Naive thymus-derived CD4-positive, alpha-beta T cell (primary cell): ENCODE measurements around the gene C19orf18. TPM values are rescaled to one million over a fixed set of nuclear protein-coding genes. Genes with fewer than 3 reads are reported as not detected.
"Not testable (repeated sequence)": the region's sequence is repeated elsewhere in the genome, so short reads cannot be mapped to it uniquely, and the experiment has no call there.

Experiments used
- ATAC-seq: fragments of 150-1000 bp; cut with Tn5 transposase; 2 replicates; pipeline ENCODE4 v1.10.0; 2021; ENCODE audit warnings: mild to moderate bottlenecking, moderate library complexity
- CTCF ChIA-PET: fragments of 350-600 bp; sonication (Branson Sonifier 250); formaldehyde crosslinking; loops from one replicate; lab custom pipeline; 2021; ENCODE audit warnings: antibody characterized with exemption; lab: Charles Lee
- POLR2A ChIA-PET: fragments of 350-600 bp; sonication (Branson Sonifier 250); formaldehyde crosslinking; loops from one replicate; lab custom pipeline; 2021; ENCODE audit warnings: antibody characterized with exemption, inconsistent platforms; lab: Charles Lee
- DNase-seq, 9 donors: peaks; one replicate each; pipeline versions ENCODE4 v3.0.0 to v3.0.0-alpha.2; 2020 to 2022; ENCODE audit warnings: mixed read lengths in 1 of 9
- H3K27ac ChIP-seq: one replicate; pipeline ENCODE4 v1.7.0; 2013; ENCODE audit warnings: mild to moderate bottlenecking, low read depth, low read length, moderate library complexity
- H3K27me3 ChIP-seq, 2 donors: one replicate each; pipeline ENCODE4 v1.7.0; 2013; ENCODE audit warnings: low read length in 2 of 2, mild to moderate bottlenecking in 2 of 2, moderate library complexity in 2 of 2; ENCODE audit not compliant: control insufficient read depth in 2 of 2, insufficient read depth in 2 of 2
- H3K36me3 ChIP-seq, 3 experiments: 1 replicate in 2 of 3; 2 replicates in 1 of 3; pipeline ENCODE4 v1.7.0; 2013; ENCODE audit warnings: low read length in 3 of 3, mild to moderate bottlenecking in 3 of 3, moderate library complexity in 1 of 3; ENCODE audit not compliant: insufficient read depth in 3 of 3, control insufficient read depth in 2 of 3
- H3K4me1 ChIP-seq, 2 donors: one replicate each; pipeline ENCODE4 v1.7.0; 2013; ENCODE audit warnings: low read length in 2 of 2, mild to moderate bottlenecking in 2 of 2, moderate library complexity in 1 of 2; ENCODE audit not compliant: control insufficient read depth in 2 of 2, insufficient read depth in 2 of 2
- H3K4me3 ChIP-seq: 2 replicates; pipeline ENCODE4 v1.7.0; 2013; ENCODE audit warnings: mild to moderate bottlenecking, low read length
- H3K9me3 ChIP-seq, 3 experiments: 1 replicate in 2 of 3; 2 replicates in 1 of 3; pipeline ENCODE4 v1.7.0; 2013; ENCODE audit warnings: low read length in 3 of 3; ENCODE audit not compliant: control insufficient read depth in 2 of 3
- H3K27ac Mint-ChIP-seq, 9 donors: one replicate each; pipeline ENCODE4 v1.8.0; 2020 to 2022; ENCODE audit warnings: mixed read lengths in 9 of 9, mild to moderate bottlenecking in 8 of 9, moderate library complexity in 5 of 9, inconsistent platforms in 2 of 9
- H3K27me3 Mint-ChIP-seq, 5 donors: one replicate each; pipeline ENCODE4 v1.8.0; 2021 to 2022; ENCODE audit warnings: mixed read lengths in 5 of 5, mild to moderate bottlenecking in 1 of 5
- H3K36me3 Mint-ChIP-seq, 5 donors: one replicate each; pipeline ENCODE4 v1.8.0; 2020 to 2022; ENCODE audit warnings: mixed read lengths in 5 of 5, mild to moderate bottlenecking in 3 of 5, inconsistent platforms in 1 of 5
- H3K4me1 Mint-ChIP-seq, 7 donors: one replicate each; pipeline ENCODE4 v1.8.0; 2020 to 2022; ENCODE audit warnings: mixed read lengths in 7 of 7, mild to moderate bottlenecking in 3 of 7, inconsistent platforms in 1 of 7
- H3K4me3 Mint-ChIP-seq, 10 donors: one replicate each; pipeline ENCODE4 v1.8.0; 2020 to 2022; ENCODE audit warnings: mild to moderate bottlenecking in 10 of 10, mixed read lengths in 10 of 10, moderate library complexity in 6 of 10, inconsistent platforms in 2 of 10
- H3K9me3 Mint-ChIP-seq, 11 donors: one replicate each; pipeline ENCODE4 v1.8.0; 2020 to 2022; ENCODE audit warnings: mixed read lengths in 11 of 11, mild to moderate bottlenecking in 4 of 11, inconsistent platforms in 1 of 11, moderate library complexity in 1 of 11
- intact Hi-C, 2 donors: fragments of 100-400 bp; cut with micrococcal nuclease; formaldehyde crosslinking; loops; one replicate each; pipeline ENCODE4 v1.15.1; 2023
- polyA plus RNA-seq, 2 donors: library from polyadenylated mRNA; unstranded; fragments of 300-500 nt; fragmentation: Illumina TruSeq; gene quantifications; one replicate each; pipeline ENCODE4 v1.2.3, GENCODE V29; 2021
- total RNA-seq, 6 experiments: library from RNA in 5 of 6; stranded (reverse) in 5 of 6; gene quantifications; 1 replicate in 5 of 6; 2 replicates in 1 of 6; pipeline ENCODE4 v1.2.3 and lab custom pipeline; 2021 to 2026

Gene C19orf18
- total and polyA plus RNA-seq, 7 experiments from 2014 or later, result 0.44 to 2.0 (median 1.5) TPM; not detected in 3

DNA sequence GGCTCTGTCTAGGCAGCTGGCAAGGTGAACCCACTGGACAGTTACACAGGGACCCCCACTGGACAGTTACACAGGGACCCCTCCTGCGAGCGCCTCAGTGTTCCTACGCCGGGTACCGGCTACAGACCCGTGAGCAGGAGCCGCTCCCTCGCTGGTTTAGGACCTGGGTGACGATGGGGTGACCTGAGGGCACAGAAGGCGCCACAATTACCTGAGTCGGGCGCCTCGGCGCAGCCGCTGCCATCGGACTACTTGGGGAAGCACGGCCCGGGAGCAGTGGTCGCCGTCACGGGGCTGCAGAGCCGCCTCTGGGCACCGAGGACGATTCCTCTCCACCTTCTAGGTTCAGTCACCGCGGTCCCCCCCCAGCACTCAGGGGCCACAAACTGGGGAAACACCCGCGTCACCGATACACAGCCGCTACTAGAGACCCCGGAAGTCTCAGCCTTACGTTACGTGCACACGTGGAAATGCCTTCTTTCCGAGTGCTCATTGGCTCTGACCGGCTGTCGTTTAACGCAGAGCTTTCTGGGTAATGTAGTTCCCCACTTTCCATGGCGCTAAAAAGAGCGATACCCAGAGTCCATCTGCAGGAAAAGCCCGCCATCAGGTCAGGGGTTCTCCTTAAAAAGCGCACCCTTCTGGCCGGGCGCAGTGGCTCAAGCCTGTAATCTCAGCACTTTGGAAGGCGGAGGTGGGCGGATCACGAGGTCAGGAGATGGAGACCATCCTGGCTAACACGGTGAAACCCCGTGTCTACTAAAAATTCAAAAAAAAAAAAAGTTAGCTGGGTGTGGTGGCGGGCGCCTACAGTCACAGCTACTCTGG is 58.0 kb downstream of the C19orf18 start, which contains the start of gene ZNF417:
TSS of gene ZNF417 (minus strand) at position 425 of the 828 bp plus-strand sequence. CDS start at position 244, 181 bp downstream.
- not testable (repeated sequence) for H3K27me3 Mint-ChIP-seq, H3K27me3 ChIP-seq, H3K4me1 ChIP-seq
- intact Hi-C loops, result loop anchor here (1.0 to 10.0 kb wide), 23 partner anchors 18 to 565 kb away; partner anchors contain the start of genes ZNF256 (in 2 of the 2), ZNF548 (in 2 of the 2), ZNF606 (in 2 of the 2) and RPS5 (in 1 of the 2)
- ChIA-PET CTCF (interaction anchor here (0.6 to 0.7 kb wide), 3 partner anchors 32 to 443 kb away, joined by 4 to 7 read pairs (median 5); partner anchors contain the start of gene ZNF134), POLR2A (interaction anchor here (0.6 to 1.5 kb wide), 16 partner anchors 30 to 725 kb away, joined by 3 to 8 read pairs (median 4); partner anchors contain the start of genes ZBTB45, ZNF264, ZNF274 and ZNF586)
- Mint-ChIP-seq H3K36me3 (peaks cover 35 to 62% (median 53%) of the 10 kb centered on the region in 5 donors), H3K4me3 (peak within 1 kb of the TSS; percentile 93 to 99 (median 97)), H3K9me3 (peaks cover 11 to 75% (median 51%) of the 10 kb centered on the region in 11 donors), H3K27ac (peak within 1 kb of the TSS; percentile 92 to 97 (median 96)), H3K4me1 (peaks cover 21 to 39% (median 36%) of the 10 kb centered on the region in 7 donors)
- ATAC-seq (peak; percentile 99), DNase-seq (peak; percentile 65 to 95 (median 88))
- peaks cover 0 to 30% (median 10%) of the 10 kb centered on the region in 3 experiments for H3K9me3 ChIP-seq
- H3K27ac ChIP-seq, result peak within 1 kb of the TSS; percentile 89
- H3K4me3 ChIP-seq, result peak within 1 kb of the TSS; percentile 95
- H3K36me3 ChIP-seq, result peaks cover 0 to 30% (median 2%) of the 10 kb centered on the region in 3 experiments

DNA sequence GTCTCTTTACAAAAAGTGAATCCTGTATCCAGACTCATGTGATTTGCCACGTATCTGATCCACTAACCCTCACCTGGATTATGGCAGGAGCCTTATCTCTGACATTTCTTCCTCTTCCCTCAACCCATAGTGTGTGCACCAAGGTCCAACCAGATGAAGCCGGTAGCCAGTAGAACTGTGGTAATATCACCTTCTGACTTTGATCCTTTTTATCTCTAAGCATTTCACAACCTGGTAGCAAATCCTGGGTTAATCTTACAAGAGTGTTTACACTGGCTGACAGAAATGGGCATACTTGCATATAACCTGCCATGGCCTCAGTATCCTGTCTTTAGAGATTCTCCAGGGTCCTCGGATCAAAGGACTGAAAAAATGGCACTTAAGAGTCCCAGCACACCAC is 59.8 kb downstream of the C19orf18 start:
- peaks cover 0 to 39% (median 18%) of the 10 kb centered on the region in 3 experiments for H3K9me3 ChIP-seq
- Mint-ChIP-seq H3K27ac (peak overlapping the region in 5 of 9 donors; percentile 6 to 73 (median 47)), H3K36me3 (peaks cover 39 to 68% (median 61%) of the 10 kb centered on the region in 5 donors), H3K4me1 (peaks cover 21 to 39% (median 36%) of the 10 kb centered on the region in 7 donors), H3K9me3 (peaks cover 11 to 85% (median 52%) of the 10 kb centered on the region in 11 donors), H3K27me3 (no peaks in the 10 kb centered on the region), H3K4me3 (peak overlapping the region; percentile 93 to 99 (median 97))
- peak overlapping the region; percentile 43 for H3K4me3 ChIP-seq
- POLR2A ChIA-PET, result interaction anchor here (0.8 kb wide), 1 partner anchor 95 kb away, joined by 3 read pairs; no protein-coding TSS in a partner anchor
- ATAC-seq (no peak), DNase-seq (no peak)
- peaks cover 9 to 46% (median 12%) of the 10 kb centered on the region in 3 experiments for H3K36me3 ChIP-seq
- H3K4me1 ChIP-seq, result peaks cover 9 to 10% of the 10 kb centered on the region in 2 donors
- intact Hi-C loops, result loop anchor here in 1 of 2 donors (10.0 kb wide), 1 partner anchor 470 kb away; the partner anchor contains the start of genes RPS5 and ZNF837
- CTCF ChIA-PET, result no interaction called here
- no peak overlapping the region for H3K27ac ChIP-seq
- H3K27me3 ChIP-seq, result no peaks in the 10 kb centered on the region

Other genes with a start within 250 kb of the C19orf18 start
- 10 to 100 TPM; 11.0 to 37.6 (median 14.6) TPM for gene ZNF671, start 246.9 kb downstream of the C19orf18 start, total RNA-seq
- gene ZNF671, start 246.9 kb downstream of the C19orf18 start, polyA plus RNA-seq, result 10 to 100 TPM; 26.3 to 36.3 TPM
- gene ZNF776, start 227.7 kb downstream of the C19orf18 start, total RNA-seq, result 10 to 100 TPM; 18.9 to 52.3 (median 21.8) TPM
- 10 to 100 TPM in 1 of 2 donors, 1 to 10 TPM in 1; 6.5 to 11.1 TPM for gene ZNF776, start 227.7 kb downstream of the C19orf18 start, polyA plus RNA-seq
- 10 to 100 TPM; 16.4 to 47.5 (median 42.6) TPM for gene ZNF586, start 204.9 kb downstream of the C19orf18 start, total RNA-seq
- gene ZNF586, start 204.9 kb downstream of the C19orf18 start, polyA plus RNA-seq, result 10 to 100 TPM; 25.5 to 31.8 TPM
- 10 to 100 TPM; 10.6 to 21.9 (median 16.3) TPM for gene ZNF552, start 159.6 kb downstream of the C19orf18 start, total RNA-seq
- 10 to 100 TPM; 10.9 to 16.5 TPM for gene ZNF552, start 159.6 kb downstream of the C19orf18 start, polyA plus RNA-seq
- gene ZNF587B, start 144.2 kb downstream of the C19orf18 start, total RNA-seq, result 10 to 100 TPM; 18.9 to 32.3 (median 24.0) TPM
- gene ZNF587B, start 144.2 kb downstream of the C19orf18 start, polyA plus RNA-seq, result 1 to 10 TPM; 1.7 to 2.9 TPM
- gene ZNF587, start 124.7 kb downstream of the C19orf18 start, total RNA-seq, result 10 to 100 TPM; 46.9 to 65.1 (median 48.8) TPM
- 1 to 10 TPM; 4.2 to 6.4 TPM for gene ZNF587, start 124.7 kb downstream of the C19orf18 start, polyA plus RNA-seq
- gene ZNF814, start 85.5 kb downstream of the C19orf18 start, total RNA-seq, result 10 to 100 TPM; 12.7 to 56.9 (median 32.7) TPM
- gene ZNF814, start 85.5 kb downstream of the C19orf18 start, polyA plus RNA-seq, result 10 to 100 TPM; 22.2 to 25.7 TPM
- gene ZNF417, start 57.9 kb downstream of the C19orf18 start, total RNA-seq, result 10 to 100 TPM; 21.6 to 44.7 (median 28.1) TPM
- gene ZNF417, start 57.9 kb downstream of the C19orf18 start, polyA plus RNA-seq, result 1 to 10 TPM; 2.6 to 8.5 TPM
- 1 to 10 TPM; 2.1 to 7.7 (median 6.0) TPM for gene ZNF418, start 39.1 kb downstream of the C19orf18 start, total RNA-seq
- 1 to 10 TPM; 1.8 to 2.2 TPM for gene ZNF418, start 39.1 kb downstream of the C19orf18 start, polyA plus RNA-seq
- gene ZNF256, start 26.8 kb downstream of the C19orf18 start, total RNA-seq, result 10 to 100 TPM in 3 of 5 experiments, 1 to 10 TPM in 2; 5.2 to 13.8 (median 11.8) TPM
- 1 to 10 TPM; 4.0 to 6.1 TPM for gene ZNF256, start 26.8 kb downstream of the C19orf18 start, polyA plus RNA-seq
- gene ZNF606, start 28.3 kb upstream of the C19orf18 start, total RNA-seq, result 10 to 100 TPM; 11.9 to 37.5 (median 15.3) TPM
- gene ZNF606, start 28.3 kb upstream of the C19orf18 start, polyA plus RNA-seq, result 10 to 100 TPM in 1 of 2 donors, 1 to 10 TPM in 1; 9.4 to 11.3 TPM
- gene ZSCAN1, start 59.5 kb upstream of the C19orf18 start, total RNA-seq, result not detected
- not detected for gene ZSCAN1, start 59.5 kb upstream of the C19orf18 start, polyA plus RNA-seq
- 1 to 10 TPM in 4 of 5 experiments, under 1 TPM in 1; 0.07 to 2.9 (median 2.5) TPM for gene ZNF135, start 84.7 kb upstream of the C19orf18 start, total RNA-seq
- 1 to 10 TPM; 1.8 to 3.3 TPM for gene ZNF135, start 84.7 kb upstream of the C19orf18 start, polyA plus RNA-seq
- 100 to 1,000 TPM in 1 of 5 experiments, 10 to 100 TPM in 3, 1 to 10 TPM in 1; 8.2 to 100 (median 78.1) TPM for gene ZSCAN18, start 123.7 kb upstream of the C19orf18 start, total RNA-seq
- gene ZSCAN18, start 123.7 kb upstream of the C19orf18 start, polyA plus RNA-seq, result 10 to 100 TPM; 17.9 to 30.7 TPM
- 10 to 100 TPM in 3 of 5 experiments, 1 to 10 TPM in 2; 2.8 to 17.1 (median 15.1) TPM for gene ZNF329, start 176.3 kb upstream of the C19orf18 start, total RNA-seq
- gene ZNF329, start 176.3 kb upstream of the C19orf18 start, polyA plus RNA-seq, result 10 to 100 TPM in 1 of 2 donors, 1 to 10 TPM in 1; 8.2 to 12.6 TPM
- 10 to 100 TPM; 20.1 to 91.1 (median 52.7) TPM for gene ZNF274, start 208.5 kb upstream of the C19orf18 start, total RNA-seq
- 10 to 100 TPM; 41.7 to 53.9 TPM for gene ZNF274, start 208.5 kb upstream of the C19orf18 start, polyA plus RNA-seq